HG02884 (cell line): ENCODE results near the gene COL19A1.
A peak's percentile ranks its signal among the peaks of the same experiment; 100 is the strongest.

ENCODE experiments used
- ATAC-seq: cut with Tn5 transposase; IDR thresholded peaks from one replicate; pipeline ENCODE4 v1.9.1; 2021; ENCODE audit warnings: mild to moderate bottlenecking, moderate library complexity; ENCODE audit not compliant: unreplicated experiment

COL19A1 gene

GRCh38 chr6:70051197-70052124 is 185.1 kb downstream of the COL19A1 start:
- ATAC-seq = no peak

- ATAC-seq = no peak
Measured at GRCh38 chr6:70059039-70059719, 192.8 kb downstream of the COL19A1 start.

GRCh38 chr6:70060680-70061079 is 194.3 kb downstream of the COL19A1 start:
- ATAC-seq = no peak

- no peak for ATAC-seq
Measured at GRCh38 chr6:70061546-70061945, 195.2 kb downstream of the COL19A1 start.

- ATAC-seq = no peak
Measured at GRCh38 chr6:70062010-70062409, 195.7 kb downstream of the COL19A1 start.

- no peak for ATAC-seq
Measured at GRCh38 chr6:70072540-70073179, 206.3 kb downstream of the COL19A1 start.

- no peak for ATAC-seq
Measured at GRCh38 chr6:70073637-70074036, 207.3 kb downstream of the COL19A1 start.

- ATAC-seq = peak; percentile 64
Measured at GRCh38 chr6:70079241-70079640, 212.9 kb downstream of the COL19A1 start.

- ATAC-seq = no peak
Measured at GRCh38 chr6:70080443-70081070, 214.2 kb downstream of the COL19A1 start.

- ATAC-seq = no peak
Measured at GRCh38 chr6:70082830-70083229, 216.5 kb downstream of the COL19A1 start.

GRCh38 chr6:70086806-70087205 is 220.4 kb downstream of the COL19A1 start:
- no peak for ATAC-seq

GRCh38 chr6:70094156-70094555 is 227.8 kb downstream of the COL19A1 start:
- no peak for ATAC-seq

- ATAC-seq = no peak
Measured at GRCh38 chr6:70099732-70100131, 233.4 kb downstream of the COL19A1 start.

GRCh38 chr6:70103798-70104197 is 237.4 kb downstream of the COL19A1 start:
- no peak for ATAC-seq

- peak; percentile 48 for ATAC-seq
Measured at GRCh38 chr6:70107852-70108629, 241.7 kb downstream of the COL19A1 start.

- ATAC-seq = peak; percentile 53
Measured at GRCh38 chr6:70110126-70111022, 244.0 kb downstream of the COL19A1 start.

GRCh38 chr6:70111737-70112136 is 245.4 kb downstream of the COL19A1 start:
- no peak for ATAC-seq

- ATAC-seq = no peak
Measured at GRCh38 chr6:70112716-70113115, 246.4 kb downstream of the COL19A1 start.

GRCh38 chr6:70113171-70113570 is 246.8 kb downstream of the COL19A1 start:
- no peak for ATAC-seq
